A673 (cell line): ENCODE measurements around the gene ATRNL1. TPM values are rescaled to one million over a fixed set of nuclear protein-coding genes. Genes with fewer than 3 reads are reported as not detected.

Experiments used
- BruUV-seq: library from RNA; stranded (reverse); fragments of 400-500 nt; replicated peaks from 2 replicates; lab custom pipeline; 2021; lab: Mats Ljungman, UMichigan
- CTCF ChIA-PET: fragments of 300-600 bp; sonication (Branson Sonifier 250); formaldehyde crosslinking; loops from one replicate; lab custom pipeline; 2022; ENCODE audit warnings: antibody characterized with exemption; lab: Charles Lee
- POLR2A ChIA-PET: fragments of 300-600 bp; sonication (Branson Sonifier 250); formaldehyde crosslinking; loops from one replicate; lab custom pipeline; 2022; ENCODE audit warnings: antibody characterized with exemption; ENCODE audit not compliant: low non-redundant PET; lab: Charles Lee
- DNase-seq: peaks from one replicate; pipeline ENCODE4 v3.0.0-alpha.2; 2015; ENCODE audit warnings: low spot score
- H3K27ac ChIP-seq: fragments of 200-600 bp; sonication (generic); 2 replicates; pipeline ENCODE4 v1.5.1; 2016; ENCODE audit warnings: mixed run types, low read depth, mild to moderate bottlenecking, mixed read lengths, antibody characterized with exemption, low read length; ENCODE audit not compliant: poor library complexity, severe bottlenecking
- H3K27me3 ChIP-seq: fragments of 200-600 bp; sonication (generic); replicated peaks from 2 replicates; pipeline ENCODE4 v1.6.1; 2017; ENCODE audit warnings: mixed run types, low read depth, mild to moderate bottlenecking, mixed read lengths, antibody characterized with exemption, low read length; ENCODE audit not compliant: insufficient read depth, poor library complexity
- H3K36me3 ChIP-seq: fragments of 200-600 bp; sonication (generic); 2 replicates; pipeline ENCODE4 v1.6.1; 2016; ENCODE audit warnings: mixed run types, mild to moderate bottlenecking, mixed read lengths, antibody characterized with exemption, low read length; ENCODE audit not compliant: insufficient read depth, poor library complexity, severe bottlenecking
- H3K4me1 ChIP-seq: fragments of 200-600 bp; sonication (generic); 2 replicates; pipeline ENCODE4 v1.6.1; 2017; ENCODE audit warnings: mixed run types, mild to moderate bottlenecking, mixed read lengths, antibody characterized with exemption, low read length; ENCODE audit not compliant: insufficient read depth, poor library complexity, severe bottlenecking
- H3K4me3 ChIP-seq: fragments of 200-600 bp; sonication (generic); 2 replicates; pipeline ENCODE4 v1.5.1; 2016; ENCODE audit warnings: low read depth, mixed run types, mild to moderate bottlenecking, mixed read lengths, low read length; ENCODE audit not compliant: poor library complexity, severe bottlenecking
- H3K9me3 ChIP-seq: fragments of 200-600 bp; sonication (generic); 2 replicates; pipeline ENCODE4 v1.6.1; 2016; ENCODE audit warnings: mixed run types, low read depth, mild to moderate bottlenecking, mixed read lengths, antibody characterized with exemption, low read length; ENCODE audit not compliant: poor library complexity, severe bottlenecking
- CTCF ChIP-seq: fragments of 300-800, 200-600 bp; sonication (generic); conservative IDR thresholded peaks from 2 replicates; pipeline ENCODE4 v1.5.1; 2017; ENCODE audit warnings: low read depth, mild to moderate bottlenecking, antibody characterized with exemption, low read length, moderate library complexity, mixed read lengths
- EZH2 ChIP-seq: fragments of 200-600 bp; sonication (generic); IDR thresholded peaks from 2 replicates; pipeline ENCODE4 v1.6.1; 2017; ENCODE audit warnings: borderline replicate concordance, low read depth, mild to moderate bottlenecking, mixed read lengths, antibody characterized with exemption, low read length; ENCODE audit not compliant: poor library complexity, severe bottlenecking
- intact Hi-C: fragments of 100-400 bp; cut with micrococcal nuclease; formaldehyde crosslinking; loops from one replicate; pipeline ENCODE4 v1.10.0; 2022; ENCODE audit not compliant: unreplicated experiment
- total RNA-seq: library from RNA; stranded (reverse); gene quantifications from 2 replicates; pipeline ENCODE4 v1.2.3, GENCODE V29; 2021

The ATRNL1 gene
- total RNA-seq, 1 experiment from 2014 or later: 3.0 TPM

GRCh38 chr10:115918812-115919211 lies 825.6 kb downstream of the ATRNL1 start:
- intact Hi-C loops: no loop called here
- DNase-seq: no peak
- Histone ChIP-seq H3K36me3 (no peaks in the 10 kb centered on the region), H3K9me3 (no peaks in the 10 kb centered on the region), H3K4me1 (no peaks in the 10 kb centered on the region), H3K27ac (no peak overlapping the region), H3K4me3 (no peak overlapping the region), H3K27me3 (no peaks in the 10 kb centered on the region)
- BruUV-seq: no TSS peak
- POLR2A ChIA-PET: no interaction called here
- CTCF ChIA-PET: no interaction called here
- no peak for TF ChIP-seq CTCF

DNA sequence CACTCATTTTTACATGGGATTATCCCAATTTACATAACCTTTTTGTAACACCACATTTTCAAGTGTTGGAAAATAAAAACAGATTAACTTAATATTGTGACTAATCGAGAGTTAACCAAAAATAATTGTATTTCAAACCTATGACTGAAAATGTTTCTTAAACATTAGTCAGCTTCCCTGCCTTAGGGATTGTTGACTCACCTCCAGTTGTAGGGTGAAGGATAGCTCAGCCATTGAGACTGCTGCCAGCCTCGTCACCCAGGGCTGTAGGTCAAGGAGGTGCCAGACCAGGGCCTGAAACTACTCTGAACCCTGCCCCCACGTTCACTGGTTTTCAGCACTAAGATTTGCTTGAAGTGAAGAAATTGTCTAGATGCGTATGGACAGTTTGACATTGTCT lies 828.6 kb downstream of the ATRNL1 start:
- Histone ChIP-seq H3K27me3 (no peaks in the 10 kb centered on the region), H3K4me3 (no peak overlapping the region), H3K27ac (no peak overlapping the region), H3K4me1 (no peaks in the 10 kb centered on the region), H3K36me3 (no peaks in the 10 kb centered on the region), H3K9me3 (peaks cover 3% of the 10 kb centered on the region)
- ChIA-PET CTCF (no interaction called here), POLR2A (no interaction called here)
- no TSS peak for BruUV-seq
- TF ChIP-seq CTCF (no peak), EZH2 (no peak)
- intact Hi-C loops: no loop called here
- DNase-seq: no peak

GRCh38 chr10:115931309-115931708 lies 838.1 kb downstream of the ATRNL1 start:
- Histone ChIP-seq H3K27ac (no peak overlapping the region), H3K36me3 (no peaks in the 10 kb centered on the region), H3K4me3 (no peak overlapping the region), H3K27me3 (peaks cover 24% of the 10 kb centered on the region), H3K9me3 (no peaks in the 10 kb centered on the region), H3K4me1 (no peaks in the 10 kb centered on the region)
- CTCF ChIA-PET: no interaction called here
- TF ChIP-seq EZH2: no peak
- DNase-seq: no peak
- POLR2A ChIA-PET: no interaction called here
- no TSS peak for BruUV-seq
- intact Hi-C loops: no loop called here

GRCh38 chr10:115932099-115932498 lies 838.9 kb downstream of the ATRNL1 start:
- Histone ChIP-seq H3K27me3 (peaks cover 24% of the 10 kb centered on the region), H3K4me3 (no peak overlapping the region), H3K36me3 (no peaks in the 10 kb centered on the region), H3K9me3 (no peaks in the 10 kb centered on the region), H3K27ac (no peak overlapping the region), H3K4me1 (peaks cover 5% of the 10 kb centered on the region)
- BruUV-seq: no TSS peak
- intact Hi-C loops: no loop called here
- ChIA-PET POLR2A (no interaction called here), CTCF (no interaction called here)
- TF ChIP-seq EZH2 (no peak), CTCF (no peak)
- no peak for DNase-seq
